HG03039 (cell line): Measurements from ENCODE around the gene DRC7.

Source experiments
- ATAC-seq: cut with Tn5 transposase; IDR thresholded peaks from one replicate; pipeline ENCODE4 v1.9.1; 2021; ENCODE audit warnings: mild to moderate bottlenecking, moderate library complexity; ENCODE audit not compliant: unreplicated experiment

DRC7 gene

DNA sequence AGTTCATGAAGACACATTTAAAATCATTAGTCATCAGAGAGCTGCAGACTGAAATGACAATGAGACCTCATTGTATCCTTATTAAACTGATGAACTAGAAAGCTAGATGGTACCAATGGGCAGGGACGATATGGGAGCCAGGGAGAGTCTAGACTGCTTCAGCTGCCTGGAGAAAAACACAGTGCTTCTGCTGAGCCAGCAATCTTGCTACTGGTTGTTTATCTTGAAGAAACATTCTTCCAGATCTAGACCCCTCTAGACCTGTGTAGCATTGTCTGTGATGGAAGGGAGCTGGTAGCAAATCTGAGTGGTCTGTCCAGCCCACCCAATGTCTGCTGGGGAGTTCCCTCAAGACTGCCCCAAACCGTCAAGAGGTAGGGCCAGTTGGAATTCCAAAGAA is 2.0 kb upstream of the DRC7 start:
- no peak for ATAC-seq

DNA sequence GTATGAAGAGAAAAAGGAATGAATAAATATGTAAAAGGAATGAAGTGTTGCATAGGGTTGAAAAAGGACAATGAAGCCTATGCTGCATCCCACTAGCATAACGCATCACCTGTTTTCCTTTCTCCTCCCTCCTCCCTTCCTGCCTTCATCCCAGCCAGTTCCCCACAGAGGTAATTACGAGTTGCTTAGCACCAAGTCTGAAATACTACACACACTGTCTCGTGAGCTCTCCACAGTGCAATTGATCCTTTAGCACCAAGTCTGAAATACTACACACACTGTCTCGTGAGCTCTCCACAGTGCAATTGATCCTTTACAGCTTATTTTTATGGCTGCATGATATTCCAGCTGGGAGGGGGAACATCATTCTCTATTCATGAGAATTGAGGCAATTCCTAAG is 1.1 kb upstream of the DRC7 start:
- no peak for ATAC-seq

DNA sequence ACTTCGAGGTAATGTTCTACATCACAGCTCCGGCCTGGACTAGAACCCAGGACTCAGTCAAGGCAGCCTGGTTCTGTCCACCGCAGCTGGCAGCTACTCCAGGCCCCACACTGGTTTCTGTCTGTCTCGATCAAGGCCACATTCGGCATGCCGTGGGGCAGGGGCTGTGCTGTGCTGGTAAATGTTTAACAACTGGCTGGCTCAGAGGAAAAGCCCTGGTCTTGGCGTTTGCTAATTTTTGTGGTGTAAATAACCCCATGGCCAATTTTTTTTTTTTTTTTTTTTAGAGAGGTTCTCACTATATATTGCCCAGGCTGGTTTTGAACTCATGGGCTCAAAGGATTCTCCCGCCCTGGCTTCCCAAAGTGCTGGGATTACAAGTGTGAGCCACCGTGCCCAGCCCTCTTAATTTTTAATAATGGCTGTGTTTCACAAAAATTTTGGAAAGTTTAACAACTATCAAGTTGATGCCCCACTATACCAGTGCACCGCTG is 328 bp upstream of the DRC7 start:
- no peak for ATAC-seq

DNA sequence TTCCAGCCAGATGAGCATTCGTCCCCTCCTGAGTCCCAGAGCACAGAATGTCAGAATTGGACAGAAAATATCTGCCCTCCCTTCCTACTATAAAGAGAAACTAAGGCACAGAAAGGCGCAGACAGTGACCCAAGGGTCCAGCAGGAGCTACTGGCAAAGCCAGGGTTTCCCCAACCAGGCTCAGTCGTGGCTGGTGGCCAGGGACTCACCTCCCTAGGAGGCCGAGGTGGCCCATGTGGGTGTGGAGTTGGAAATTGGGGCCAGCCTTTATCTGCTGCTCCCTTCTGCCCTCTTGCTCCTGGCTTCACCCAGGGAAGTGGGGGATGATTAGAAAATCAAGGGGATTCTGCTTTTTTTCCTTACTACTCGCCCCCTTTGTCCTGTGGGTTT is 1.1 kb downstream of the DRC7 start:
- no peak for ATAC-seq

GRCh38 chr16:57696240-57696639 is 1.6 kb downstream of the DRC7 start:
- no peak for ATAC-seq

DNA sequence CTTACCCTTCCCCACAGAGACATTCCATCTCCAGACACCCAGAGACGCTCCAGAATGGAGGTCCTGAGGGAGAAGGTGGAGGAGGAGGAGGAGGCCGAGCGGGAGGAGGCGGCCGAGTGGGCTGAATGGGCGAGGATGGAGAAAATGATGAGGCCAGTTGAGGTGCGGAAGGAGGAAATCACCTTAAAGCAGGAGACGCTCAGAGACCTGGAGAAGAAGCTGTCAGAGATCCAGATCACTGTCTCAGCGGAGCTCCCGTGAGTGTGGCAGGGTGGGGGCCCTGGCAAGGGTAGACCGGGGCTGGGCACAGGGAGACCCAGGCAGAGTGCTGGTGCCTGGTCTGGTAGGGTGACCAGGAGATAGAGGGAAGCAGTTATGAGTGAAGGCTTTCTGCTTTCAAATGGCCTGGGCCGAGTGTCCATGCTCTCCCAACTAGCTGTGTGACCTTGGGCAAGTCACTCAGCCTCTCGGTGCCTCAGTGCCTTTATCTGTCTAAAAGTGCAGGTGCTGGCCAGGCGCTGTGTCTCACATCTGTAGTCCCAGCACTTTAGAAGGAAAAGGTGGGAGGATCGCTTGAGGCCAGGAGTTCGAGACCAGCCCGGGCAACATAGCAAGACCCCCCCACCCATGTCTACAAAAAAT is 3.4 kb downstream of the DRC7 start:
- no peak for ATAC-seq

GRCh38 chr16:57698812-57699405 is 4.3 kb downstream of the DRC7 start:
- no peak for ATAC-seq

DNA sequence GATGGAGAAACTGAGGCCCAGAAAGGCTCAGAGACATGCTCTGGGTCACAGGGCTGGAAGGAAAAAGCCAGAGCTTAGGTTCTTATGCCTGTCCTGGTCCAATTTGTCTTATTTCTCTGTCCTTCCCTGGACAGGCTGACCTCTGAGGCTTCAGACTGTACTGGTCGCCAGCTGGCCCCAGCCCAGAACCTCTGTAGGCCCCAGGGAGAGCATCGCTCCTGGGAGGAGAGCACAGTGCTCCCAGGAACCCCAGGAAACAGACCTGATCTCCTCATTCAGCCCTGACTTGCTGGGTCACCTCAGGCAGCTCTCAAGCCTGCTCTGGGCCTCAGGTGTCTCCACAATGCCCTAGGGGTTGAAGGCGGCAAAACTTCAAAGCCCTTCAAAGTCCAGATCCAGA is 4.9 kb downstream of the DRC7 start:
- ATAC-seq: no peak

DNA sequence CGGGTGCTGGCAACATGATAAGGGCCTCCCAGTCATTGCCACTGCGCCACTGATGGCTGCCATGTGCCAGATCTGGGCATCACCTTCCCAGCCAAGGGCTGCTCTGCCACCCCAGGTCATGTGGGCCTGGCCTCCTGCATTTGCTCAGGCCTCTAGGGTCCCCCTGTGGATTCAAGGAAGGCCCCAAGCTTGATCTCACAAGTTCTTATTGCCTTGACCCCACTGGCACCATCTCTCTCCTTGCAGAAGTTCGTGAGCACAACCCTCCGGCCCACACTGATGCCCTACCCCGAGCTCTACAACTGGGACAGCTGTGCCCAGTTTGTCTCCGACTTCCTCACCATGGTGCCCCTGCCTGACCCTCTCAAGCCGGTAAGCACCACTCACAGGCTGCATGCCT is 5.3 kb downstream of the DRC7 start:
- ATAC-seq: no peak

GRCh38 chr16:57700781-57701551 is 6.4 kb downstream of the DRC7 start:
- ATAC-seq: no peak

DNA sequence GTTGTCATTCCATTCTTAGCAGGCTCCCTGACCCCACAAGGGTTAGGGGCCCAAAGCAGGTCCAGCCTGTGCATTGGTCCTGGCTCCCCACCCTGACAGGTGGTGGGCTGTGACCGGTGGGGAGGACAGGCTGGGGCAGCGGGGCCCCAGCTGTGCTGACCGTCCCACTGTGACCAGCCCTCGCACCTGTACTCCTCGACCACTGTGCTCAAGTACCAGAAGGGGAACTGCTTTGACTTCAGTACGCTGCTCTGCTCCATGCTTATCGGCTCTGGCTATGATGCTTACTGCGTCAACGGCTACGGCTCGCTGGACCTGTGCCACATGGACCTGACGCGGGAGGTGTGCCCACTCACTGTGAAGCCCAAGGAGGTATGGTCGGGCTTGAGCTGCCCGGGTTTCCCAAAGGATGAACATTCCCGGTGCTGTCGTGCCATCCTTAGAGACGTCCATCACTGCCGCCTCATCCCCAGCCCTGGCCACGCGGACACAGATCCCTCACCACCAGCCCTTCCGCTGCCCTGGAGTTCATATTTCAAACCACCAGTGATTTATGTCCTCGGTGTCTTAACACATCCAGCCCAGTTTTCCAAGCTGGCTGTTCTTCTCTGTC is 7.3 kb downstream of the DRC7 start:
- ATAC-seq: no peak

DNA sequence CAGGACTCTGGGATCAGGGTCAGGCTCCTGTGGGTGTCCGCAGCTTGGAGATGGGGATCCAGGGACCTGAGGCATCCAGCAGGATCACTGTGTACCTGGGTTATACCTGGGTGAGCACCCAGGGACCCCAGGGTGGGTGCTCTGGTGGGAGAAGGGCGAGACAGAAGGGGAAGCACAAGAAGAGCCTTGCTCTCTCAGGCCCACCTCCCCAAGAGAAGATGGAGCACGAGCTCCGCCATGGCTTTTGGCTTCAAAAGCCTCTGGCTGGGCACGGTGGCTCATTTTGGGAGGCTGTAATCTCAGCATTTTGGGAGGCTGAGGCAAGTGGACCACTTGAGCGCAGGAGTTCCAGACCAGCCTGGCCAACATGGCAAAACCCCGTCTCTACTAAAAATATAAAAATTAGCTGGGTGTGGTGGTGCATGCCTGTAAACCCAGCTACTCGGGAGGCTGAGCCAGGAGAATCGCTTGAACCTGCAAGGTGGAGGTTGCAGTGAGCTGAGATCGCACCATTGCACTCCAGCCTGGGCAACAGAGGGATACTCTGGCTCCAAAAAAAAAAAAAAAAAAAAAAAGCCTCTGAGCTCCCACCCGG is 8.9 kb downstream of the DRC7 start:
- no peak for ATAC-seq

DNA sequence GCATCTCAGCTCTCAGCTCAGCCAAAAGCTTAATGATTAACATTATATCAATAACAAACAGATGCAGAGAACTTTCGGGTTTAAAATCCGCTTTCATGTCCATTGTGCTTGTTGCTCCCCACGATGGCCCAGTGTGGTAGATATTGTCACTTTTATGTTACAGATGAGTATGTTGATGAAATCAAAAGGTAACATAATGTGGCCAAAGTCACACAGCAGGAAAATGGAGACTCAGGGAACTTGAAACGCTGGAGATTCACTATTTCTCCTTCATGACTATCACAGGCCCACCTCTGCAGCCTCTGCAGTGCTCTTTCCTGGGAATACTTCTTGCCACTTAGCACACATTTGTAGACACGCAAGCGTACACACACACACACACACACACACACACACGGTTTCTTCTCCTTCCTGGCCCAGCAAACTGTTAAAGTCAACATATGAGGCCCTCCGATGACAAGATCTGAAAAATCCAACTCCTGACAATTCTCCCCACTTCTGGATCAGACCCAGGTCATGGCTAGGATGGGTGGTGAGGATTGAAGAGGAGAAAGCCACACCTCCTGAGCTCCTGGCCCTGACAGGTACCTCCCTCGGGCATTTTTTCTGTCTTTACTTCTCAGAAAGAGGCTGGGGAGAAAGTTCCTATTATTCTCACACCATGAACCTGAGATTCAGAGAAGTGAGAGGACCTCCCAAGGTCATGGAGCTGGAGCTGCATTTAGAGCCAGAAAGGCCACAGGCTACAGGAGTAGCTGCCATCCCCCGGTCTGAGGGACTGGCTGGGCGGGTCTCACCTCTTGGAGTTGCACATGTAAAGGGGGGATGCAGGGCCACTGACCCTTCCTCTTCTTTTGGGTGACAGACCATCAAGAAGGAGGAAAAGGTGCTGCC is 9.7 kb downstream of the DRC7 start:
- no peak for ATAC-seq

DNA sequence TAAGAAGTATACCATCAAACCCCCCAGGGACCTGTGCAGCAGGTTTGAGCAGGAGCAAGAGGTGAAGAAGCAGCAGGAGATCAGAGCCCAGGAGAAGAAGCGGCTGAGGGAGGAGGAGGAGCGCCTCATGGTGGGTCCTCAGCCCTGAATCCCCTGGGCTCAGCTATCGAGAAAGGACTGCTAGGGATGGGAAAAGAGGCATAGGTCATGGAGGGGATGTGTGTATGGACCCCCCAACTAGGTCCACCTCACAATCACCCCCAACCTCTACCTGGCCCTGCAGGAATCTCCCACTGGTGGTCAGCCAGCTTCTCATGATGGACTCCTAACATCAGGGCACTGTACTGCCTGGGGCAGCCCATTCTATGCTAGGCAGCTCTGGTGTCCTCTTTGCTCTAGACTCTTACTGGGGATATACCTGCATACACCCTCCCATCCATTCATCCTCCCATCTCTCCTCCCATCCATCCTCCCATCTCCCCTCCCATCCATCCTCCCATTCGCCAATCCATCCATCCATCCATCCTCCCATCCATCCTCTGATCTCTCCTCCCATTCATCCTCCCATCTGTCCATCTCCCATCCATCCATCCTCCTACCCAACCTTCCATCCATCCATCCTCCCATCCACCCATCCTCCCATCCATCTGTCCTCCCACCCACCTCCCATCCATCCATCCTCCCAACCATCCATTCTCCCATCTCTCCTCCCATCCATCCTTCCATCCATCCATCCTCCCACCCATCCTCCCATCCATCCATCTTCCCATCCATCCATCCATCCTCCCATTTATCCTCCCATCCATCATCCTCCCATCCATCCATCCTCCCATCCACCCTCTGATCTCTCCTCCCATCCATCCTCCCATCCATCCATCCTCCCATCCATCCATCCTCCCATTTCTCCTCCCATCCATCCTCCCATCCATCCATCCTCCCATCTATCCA is 10.6 kb downstream of the DRC7 start:
- no peak for ATAC-seq

- no peak for ATAC-seq
Measured at GRCh38 chr16:57706717-57707116, 12.1 kb downstream of the DRC7 start.

GRCh38 chr16:57707331-57707730 is 12.7 kb downstream of the DRC7 start:
- ATAC-seq: no peak

DNA sequence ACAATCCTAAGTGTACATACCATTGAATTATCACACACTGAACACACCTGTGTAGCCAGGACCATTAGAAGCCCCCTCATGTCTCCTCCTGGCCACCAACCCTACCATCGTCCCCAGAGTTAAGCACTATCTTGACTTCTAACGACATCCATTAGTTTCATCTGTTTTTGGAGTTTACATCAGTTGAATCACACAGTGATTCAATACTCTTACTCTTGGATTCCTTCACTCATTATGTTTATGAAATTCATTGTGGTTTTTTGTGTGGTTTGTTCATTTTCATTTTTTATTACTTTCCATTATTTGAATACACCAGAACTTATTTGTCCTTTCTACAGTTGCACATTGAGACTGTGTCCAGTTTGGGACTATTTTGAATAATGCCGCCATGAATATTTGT is 13.6 kb downstream of the DRC7 start:
- no peak for ATAC-seq

DNA sequence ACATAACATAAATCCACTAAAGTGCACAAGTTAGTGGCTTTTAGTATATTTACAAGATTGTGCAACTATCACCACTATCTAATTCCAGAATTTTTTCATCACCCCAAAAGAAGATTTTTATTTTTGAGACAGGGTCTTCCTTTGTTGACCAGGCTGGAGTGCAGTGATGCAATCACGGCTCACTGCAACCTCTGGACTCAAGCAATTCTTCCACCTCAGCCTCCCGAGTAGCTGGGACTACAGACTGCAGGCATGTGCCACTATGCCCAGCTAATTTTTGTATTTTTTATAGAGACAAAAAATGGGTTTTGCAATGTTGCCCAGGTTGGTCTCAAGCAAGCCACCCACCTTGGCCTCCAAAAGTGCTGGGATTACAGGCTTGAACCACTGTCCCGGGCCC is 15.1 kb downstream of the DRC7 start:
- no peak for ATAC-seq

DNA sequence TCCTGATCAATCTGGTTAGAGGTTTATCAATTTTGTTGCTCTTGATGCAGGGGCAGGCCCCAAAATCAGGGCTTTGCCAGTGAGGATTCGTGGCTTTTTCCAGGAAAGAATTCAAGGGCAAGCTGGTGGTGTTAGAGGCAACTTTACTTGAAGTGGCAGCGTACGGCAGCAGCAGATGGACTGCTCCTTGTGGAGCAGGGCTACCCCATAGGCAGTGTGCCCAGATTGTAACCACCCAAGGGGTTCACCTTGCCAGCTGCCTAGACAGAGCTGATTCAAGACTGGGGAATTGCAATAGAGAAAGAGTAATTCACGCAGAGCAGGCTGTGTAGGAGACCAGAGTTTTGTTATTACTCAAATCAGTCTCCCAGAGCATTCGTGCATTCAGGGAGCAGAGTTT is 16.7 kb downstream of the DRC7 start:
- ATAC-seq: no peak
